NCI-H82 treated with DMSO at 0.1 percent for 48 hours (cell line): Measurements from ENCODE around the gene CPED1.
A peak's percentile ranks its signal among the peaks of the same experiment; 100 is the strongest.
"Not testable (repeated sequence)": the region's sequence is repeated elsewhere in the genome, so short reads cannot be mapped to it uniquely, and the experiment has no call there.

ENCODE experiments used
- DNase-seq: peaks from one replicate; lab custom pipeline; 2025; ENCODE audit not compliant: unreplicated experiment; lab: John Stamatoyannopoulos, UW

The CPED1 gene

DNA sequence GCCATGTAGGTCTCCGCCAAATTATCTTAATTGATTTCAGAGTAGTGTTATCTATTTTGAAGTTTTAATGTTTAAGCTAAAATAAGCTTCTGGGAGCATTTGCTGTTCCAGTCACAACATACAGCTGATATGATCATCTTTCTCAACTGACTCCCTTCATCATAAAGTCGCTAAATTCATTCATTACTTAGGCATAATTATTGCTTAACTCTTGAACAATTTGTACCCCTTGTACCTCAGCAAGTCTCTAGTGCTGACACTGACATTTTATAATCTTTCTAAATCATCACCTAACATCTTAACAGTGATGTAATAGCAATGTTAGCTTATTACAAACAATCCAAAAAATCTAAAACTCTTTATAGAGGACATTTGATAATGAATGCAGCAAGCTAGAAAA is 286.0 kb downstream of the CPED1 start:
- DNase-seq: no peak

DNA sequence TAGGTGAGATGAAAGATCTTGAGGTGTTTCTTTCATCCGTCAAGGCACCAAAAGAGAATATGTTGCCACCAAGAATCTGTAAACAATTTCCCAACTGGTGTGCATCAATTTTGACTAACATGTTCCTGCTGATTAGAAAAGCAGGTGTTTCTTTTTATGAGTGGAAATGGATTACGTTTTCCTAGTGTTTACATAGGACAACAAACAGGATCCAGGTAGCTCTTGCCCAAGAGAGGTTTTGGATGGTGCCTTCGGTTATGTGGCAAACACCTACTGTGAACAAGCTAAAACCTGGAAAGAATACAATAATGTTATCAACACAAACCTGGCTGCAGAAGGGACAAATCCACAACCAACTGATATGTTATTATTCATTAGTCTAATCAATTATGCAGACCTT is 286.7 kb downstream of the CPED1 start:
- no peak for DNase-seq

DNA sequence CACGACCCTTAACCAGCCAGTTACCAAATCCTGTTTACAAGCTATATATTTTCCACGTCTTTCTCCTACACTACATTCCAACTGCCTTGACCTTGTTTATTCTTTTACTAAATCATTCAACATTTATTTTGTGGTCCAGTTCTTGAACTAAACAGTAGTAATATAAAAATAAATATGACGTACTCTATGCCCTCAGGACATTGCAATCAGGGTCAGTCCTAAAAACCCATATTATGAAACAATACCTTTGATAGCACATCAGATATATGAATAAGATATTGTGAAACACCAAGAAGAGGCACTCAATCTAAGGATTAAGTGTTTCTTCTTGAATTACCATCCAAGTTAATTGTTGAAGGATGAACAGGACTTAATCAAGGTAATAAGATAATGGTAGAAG is 287.8 kb downstream of the CPED1 start:
- peak; percentile 7 for DNase-seq

DNA sequence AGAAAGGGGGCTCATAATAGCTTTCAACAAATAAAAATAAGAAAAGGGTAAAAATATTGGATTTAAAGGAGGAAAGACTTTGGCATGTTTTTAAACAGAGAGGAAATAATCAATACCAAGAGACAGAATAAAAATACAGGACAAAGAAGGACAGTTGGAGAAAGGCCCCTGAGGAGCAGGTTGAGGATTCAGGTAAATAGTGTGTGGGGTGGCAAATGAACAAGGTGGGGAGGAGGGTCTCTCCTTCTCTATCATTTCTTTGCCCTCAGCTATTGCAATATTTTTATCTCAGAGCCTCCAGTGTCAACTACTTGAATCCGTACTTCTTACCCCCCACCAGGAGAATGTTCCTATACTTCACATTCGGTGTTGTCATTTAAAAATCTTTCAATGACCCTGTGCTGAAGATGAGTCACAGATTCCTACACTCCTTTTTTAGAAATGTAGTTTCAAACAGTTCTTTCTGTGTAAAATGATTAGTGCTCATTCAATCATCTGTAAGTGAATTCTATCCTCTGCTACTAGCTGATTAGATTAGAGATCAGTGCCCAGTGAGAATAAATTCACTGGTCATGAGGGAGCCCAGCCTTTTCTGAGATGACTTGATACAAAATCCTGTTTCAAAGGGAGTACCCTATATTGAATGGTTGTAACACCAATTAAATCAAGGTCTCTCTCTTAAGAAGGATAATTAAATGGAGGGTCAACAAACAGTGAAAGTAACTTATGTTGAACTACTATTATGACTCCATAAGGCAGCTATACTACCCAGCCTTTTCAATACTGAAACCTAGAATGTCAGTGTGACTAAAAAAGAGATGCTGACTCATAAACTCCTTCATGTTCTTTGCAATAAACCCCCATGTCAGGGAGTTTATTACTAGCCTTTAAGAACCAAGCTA is 289.9 kb downstream of the CPED1 start:
- peak; percentile 41 for DNase-seq

DNA sequence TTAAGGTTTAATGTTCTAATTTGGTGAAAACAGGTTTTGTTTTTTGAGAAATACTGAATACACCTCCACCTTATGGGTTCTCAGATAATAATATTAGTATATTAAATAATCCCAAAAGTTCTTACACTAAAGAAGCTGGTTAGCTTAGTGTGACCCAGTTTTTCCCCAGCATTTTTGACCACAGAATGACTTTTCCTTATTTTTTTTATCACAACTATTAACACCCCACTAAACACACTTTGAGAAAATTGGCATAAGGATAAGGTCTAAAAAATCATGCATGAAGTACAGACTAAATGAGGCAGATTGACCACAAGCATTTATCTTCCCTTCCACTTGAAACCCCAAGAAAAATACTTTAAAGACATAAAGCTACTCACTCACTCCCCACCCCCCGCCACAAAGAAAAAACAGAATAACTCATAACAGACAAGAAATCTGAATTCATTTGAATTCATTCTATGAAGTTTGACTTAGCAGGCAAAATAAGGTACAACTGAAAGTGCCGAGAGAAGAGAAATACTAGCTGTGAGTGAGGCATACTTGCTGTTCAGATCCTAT is 290.6 kb downstream of the CPED1 start:
- DNase-seq: no peak

DNA sequence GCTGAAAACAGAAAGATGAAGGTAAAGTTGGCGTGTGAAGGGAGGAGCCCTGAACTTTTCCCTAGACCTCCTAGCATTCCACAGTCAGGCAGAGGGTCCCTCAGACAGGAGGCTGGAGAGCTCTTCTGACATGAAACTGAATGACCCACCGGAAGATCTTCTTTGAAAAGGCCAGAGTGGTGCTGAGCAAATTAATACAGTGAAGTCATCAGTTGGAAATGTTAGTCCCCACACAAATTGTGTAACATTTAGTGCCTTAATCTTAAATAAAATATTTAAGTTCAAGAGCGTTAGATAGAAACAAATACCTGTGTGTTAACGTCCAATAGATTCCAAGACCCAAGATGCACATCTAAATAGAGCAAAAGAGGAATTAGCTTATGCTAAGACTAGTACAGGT is 291.3 kb downstream of the CPED1 start:
- no peak for DNase-seq

DNA sequence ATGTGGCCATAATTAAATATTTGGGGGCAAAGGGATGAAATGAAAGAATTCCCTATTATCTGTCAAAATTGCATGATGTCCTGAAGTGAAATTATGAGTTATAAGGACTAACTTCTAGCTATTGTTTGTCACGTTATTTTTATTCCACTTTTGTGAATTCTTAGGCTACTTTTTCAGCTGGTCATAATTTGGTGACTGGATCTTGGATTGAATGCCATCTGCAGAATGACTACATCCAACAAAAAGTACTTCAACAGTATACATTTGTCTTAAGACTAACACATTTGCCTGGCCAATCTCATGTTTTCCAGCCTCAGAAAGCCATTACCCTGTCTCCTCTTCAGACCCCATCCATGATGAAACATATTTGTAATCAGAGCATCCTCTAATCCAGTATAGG is 292.1 kb downstream of the CPED1 start:
- DNase-seq: no peak

DNA sequence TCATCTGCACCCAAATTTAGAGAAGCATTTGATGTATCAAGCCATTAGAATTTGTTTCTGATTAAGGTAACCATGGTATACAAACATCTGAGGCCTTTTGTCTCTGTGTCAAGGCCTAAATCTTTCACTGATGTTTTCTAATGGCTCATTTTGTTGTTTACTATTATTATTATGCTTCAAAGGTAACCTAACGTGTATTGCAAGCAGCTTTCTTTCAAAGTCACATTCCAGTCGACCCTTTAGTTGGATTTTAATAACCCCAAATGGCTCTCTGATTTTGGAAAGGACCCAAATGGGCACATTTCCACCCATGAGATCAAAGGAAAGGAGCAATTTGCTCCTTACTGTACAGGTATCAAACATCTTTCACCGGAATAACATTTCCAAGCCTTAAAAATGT is 293.6 kb downstream of the CPED1 start:
- no peak for DNase-seq

DNA sequence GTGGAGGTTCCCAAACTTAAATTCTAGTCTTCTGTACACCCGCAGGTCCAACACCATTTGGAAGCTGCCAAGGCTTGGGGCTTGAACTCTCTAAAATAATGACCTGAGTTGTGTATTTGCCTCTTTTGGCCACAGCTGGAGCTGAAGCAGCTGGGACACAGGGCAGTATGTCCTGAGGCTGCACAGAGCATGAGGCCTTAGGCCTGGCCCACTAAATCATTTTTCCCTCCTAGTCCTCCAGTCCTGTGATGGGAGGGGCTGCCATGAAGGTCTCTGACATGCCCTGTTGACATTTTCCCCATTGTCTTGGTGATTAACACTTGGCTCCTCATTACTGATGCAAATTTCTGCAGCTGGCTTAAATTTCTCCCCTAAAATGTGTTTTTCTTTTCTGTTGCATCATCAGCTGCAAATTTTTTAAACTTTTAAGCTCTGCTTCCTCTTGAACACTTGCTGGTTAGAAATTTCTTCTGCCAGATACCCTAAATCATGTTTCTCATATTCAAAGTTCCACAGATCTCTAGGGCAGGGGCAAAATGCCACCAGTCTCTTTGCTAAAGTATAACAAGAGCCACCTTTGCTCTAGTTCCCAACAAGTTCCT is 296.7 kb downstream of the CPED1 start:
- DNase-seq: no peak

DNA sequence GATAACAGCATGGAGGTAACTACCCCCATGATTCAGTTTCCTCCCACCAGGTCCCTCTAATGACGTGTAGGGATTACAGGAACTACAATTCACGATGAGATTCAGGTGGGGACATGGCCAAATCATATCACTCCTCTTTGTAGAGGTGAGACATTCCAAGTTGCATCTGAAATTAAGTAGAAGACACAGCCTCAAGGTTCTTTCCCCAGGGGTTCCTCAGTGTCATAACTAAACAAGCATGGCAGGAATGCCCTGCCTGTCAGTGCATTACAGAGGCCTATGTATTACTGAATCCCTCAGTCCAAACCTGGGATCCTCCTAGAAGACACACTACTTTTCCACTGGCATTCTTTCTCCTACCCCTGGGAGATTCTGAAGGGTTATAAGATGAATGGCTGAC is 297.7 kb downstream of the CPED1 start:
- DNase-seq: no peak

DNA sequence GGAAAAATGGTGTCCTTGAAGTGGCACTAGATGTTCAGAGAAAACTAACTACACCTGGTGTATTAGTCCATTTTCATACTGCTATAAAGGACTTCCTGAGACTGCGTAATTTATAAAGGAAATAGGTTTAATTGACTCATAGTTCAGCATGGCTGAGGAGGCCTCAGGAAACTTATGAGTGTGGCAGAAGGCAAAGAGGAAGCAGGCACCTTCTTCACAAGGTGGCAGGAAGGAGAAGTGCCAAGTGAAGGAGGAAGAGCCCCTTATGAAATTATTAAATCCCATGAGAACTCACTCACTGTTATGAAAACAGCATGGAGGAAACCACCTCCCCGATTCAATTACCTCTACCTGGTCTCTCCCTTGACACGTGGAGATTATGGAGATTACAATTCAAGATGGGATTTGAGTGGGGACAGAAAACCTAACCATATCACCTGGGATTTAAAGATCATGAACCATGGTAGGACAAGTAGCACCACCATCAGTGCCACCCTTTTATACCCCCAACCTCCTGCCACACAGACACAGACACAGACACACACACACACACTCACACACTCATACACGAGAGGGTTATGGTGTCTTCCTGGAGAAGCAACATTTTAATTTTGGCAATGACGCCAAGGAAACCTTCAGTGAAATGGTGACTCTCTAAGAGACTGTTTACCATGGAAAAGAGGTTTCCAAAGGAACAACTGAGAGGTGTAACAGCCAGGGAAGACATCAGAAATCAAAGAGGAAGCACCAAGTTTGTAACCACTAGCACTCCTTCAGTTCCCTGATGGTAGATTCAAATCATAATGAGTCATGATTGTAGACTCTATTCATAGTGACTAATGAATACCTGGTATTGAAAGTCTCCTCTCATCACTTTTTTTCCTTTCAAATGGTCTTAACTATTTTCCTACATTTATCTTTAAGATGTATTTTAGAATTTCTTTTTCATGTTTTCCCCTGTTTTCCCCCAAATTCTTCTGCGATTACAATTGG is 298.5 kb downstream of the CPED1 start:
- no peak for DNase-seq

DNA sequence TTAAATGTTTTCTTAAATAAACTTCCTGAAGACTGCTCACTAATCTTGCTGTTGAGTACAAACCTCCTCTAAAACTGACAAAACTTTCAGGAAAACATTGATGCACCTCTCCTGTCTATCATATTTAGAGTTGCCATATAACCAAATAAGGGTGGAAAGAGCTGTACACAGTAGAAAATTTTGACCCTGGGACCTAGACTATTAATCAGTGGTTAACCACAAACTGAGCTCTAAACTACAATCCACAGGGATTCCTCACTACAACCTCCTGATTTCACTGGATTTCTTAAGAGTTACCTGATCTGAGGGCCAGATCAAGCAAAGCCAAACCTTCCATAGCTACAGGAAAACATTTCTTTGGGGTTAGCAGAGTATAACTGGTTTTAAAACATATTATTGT is 300.4 kb downstream of the CPED1 start:
- no peak for DNase-seq

DNA sequence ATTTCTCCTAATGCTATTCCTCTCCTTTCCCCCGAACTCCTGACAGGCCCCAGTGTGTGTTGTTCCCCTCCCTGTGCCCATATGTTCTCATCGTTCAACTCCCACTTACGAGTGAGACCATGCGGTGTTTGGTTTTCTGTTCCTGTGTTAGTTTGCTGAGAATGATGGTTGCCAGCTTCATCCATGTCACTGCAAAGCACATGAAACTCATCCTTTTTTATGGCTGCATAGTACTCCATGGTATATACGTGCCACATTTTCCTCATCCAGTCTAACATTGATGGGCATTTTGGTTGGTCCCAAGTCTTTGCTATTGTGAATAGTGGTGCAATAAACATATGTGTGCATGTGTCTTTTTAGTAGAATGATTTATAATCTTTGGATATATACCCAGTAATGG is 301.4 kb downstream of the CPED1 start:
- not testable (repeated sequence) for DNase-seq

DNA sequence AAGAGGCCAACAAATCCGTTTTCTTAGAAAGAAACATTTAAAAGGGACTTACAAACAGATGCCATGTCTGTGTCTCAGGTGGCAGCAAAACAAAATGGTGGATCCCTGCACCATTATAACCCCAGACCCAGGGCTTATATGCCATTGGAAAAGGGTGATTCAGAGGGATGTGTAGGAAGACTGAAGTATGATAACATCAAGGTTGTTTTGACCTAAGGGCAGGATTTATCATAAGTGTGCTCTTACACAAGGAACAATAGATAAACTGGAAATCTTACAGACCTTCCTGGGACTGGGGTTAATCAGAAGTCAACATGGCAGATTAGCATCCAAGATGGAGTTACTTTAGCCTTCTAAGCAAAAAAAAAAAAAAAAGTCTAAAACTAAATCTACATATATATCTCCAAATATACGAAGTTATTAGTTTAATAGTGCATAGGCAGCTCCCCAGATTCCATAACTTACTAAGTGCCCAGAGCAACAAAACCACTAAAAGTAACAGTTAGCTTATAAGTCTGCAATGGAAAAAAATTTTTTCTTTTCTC is 306.0 kb downstream of the CPED1 start:
- no peak for DNase-seq

DNA sequence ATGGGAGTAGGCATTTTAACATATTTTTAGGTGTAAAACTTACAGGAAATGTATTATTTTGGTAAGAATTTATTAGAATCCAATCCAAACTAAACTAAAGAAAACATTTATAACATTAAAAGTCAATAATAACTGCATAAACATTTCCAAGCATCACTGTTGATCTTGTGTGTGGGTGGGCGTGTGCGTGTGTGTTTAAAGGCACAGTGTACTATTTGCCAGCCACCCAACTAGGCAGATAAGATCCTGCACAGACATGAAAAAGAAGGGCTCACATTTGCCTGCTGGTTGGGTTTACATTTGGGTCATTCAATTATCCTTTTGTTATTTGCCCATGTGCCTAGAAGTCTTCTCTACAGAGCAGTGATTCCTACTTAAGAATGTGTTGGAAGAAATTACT is 309.3 kb downstream of the CPED1 start:
- no peak for DNase-seq

DNA sequence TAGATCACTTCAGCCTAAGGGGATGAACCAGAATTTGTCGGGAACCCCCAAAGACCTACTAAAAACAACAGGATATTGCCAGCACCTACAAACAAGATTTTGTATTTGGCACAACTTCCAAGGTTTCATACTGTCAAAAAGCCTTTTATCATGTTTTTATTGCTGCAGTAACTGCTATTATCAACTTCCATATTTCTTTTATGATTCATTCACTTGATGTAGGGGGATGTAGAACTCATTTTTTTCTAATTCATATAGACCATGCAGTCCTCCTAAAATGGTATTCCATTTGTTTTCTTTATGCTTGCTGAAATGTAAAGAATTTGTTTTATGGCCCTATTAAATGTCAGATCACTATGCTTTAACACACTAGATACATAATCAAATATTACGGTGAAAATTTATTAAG is 310.3 kb downstream of the CPED1 start:
- no peak for DNase-seq

DNA sequence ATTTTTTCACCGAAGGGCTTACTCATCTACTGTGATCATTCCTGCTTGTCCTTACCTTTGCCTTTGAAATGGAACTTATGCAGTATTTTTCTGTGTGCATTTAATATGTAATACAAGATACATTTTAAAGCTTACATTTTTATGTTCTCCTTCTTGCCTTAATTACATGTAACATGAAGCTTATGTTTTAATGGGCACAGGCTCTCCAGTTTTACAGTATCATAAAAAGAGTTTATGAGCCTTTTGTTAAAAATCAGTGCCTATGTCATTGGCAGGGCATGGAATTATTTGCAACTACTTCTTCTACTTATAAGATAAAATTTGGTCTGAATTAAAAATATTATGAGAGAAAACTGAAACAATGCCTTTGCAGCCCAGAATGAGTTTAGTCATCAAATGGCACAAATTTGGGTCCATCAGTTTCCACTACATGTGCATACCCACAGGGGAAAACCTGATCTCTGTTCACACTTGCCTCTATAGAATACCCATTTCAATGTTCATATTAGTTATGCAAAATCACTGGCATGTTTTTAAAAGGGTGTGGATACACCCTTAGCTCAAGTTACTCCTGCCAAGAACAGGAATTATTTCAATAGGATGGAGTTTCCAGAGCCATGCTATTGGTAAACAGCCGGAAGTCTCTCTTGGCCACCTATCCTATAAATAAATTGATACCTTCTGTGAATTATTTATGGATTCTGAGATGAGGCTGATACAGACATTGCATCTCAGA is 312.3 kb downstream of the CPED1 start:
- no peak for DNase-seq

DNA sequence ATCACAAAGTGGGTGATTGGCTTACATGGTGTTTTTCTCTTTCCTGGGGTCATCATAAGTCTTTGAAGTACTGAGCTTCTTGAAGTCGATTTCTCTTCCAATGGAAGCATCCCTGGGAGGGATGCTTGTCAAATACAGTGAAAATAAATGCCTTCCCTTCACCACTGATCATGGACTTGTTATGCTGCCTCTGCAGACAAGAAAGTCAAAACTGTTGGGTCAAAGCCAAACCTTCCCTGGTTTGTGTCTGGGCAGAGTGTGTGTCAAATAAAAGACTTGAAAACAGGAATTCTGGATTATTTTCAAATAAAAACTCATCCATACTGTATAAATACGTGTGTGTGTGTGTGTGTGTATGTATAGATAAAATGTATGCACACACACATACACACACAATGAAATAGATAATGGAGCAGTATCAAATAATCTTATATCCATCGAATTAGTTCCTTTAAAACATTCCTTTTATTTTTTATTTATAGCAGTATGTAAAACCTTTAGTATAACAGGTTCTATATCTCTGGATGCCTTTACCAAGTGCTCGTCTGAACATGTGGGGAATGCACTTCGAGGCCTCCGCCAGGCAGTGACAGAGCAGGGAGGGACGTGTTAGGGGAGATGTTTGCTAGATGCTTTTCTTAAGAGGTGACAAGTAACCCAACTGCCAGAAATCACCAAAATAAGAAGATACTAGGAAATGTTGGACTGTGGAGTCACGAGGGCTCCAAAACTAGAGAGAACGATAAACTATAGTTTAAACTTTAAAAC is 313.1 kb downstream of the CPED1 start:
- no peak for DNase-seq

DNA sequence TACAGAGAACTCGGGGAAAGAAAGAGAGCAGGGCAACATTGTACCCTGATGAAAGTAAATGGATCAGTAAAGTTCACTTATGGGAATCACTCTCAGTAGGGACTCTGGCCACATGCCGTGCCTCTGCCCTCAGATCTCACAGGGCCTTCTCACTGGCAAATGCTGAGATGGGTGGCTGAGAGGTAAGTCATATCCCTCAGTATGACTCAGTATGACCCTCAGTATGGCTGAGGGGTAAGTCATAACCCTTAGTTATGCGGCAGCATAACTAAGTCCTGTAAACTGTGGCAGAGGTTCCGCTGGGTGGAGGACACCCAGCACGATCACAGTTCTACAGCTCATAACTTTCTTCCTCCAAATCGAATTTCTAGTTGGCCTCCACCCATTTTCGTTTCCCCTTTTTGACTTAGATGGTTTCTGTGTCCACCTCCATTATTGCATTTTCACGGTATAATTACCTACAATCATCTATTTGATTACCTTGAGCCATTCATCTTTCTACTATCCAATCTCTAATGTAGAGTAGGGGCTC is 313.8 kb downstream of the CPED1 start:
- DNase-seq: no peak
